Mesendoderm (in vitro differentiated cells): ENCODE data around the gene FAAH.

Experiments used
- DNase-seq: peaks from one replicate; pipeline ENCODE4 v3.0.0; 2013
- H2AK5ac ChIP-seq: 2 replicates; pipeline ENCODE4 v1.6.1; 2013; ENCODE audit warnings: low read length, inconsistent platforms
- H2BK120ac ChIP-seq: 2 replicates; pipeline ENCODE4 v1.6.1; 2013; ENCODE audit warnings: low read depth, mild to moderate bottlenecking, low read length, moderate library complexity, mixed read lengths
- H2BK15ac ChIP-seq: replicated peaks from 2 replicates; pipeline ENCODE4 v1.6.1; 2013; ENCODE audit warnings: low read depth, mild to moderate bottlenecking, moderate library complexity
- H2BK5ac ChIP-seq: 2 replicates; pipeline ENCODE4 v1.6.1; 2013; ENCODE audit warnings: low read length, inconsistent platforms
- H3K18ac ChIP-seq: 2 replicates; pipeline ENCODE4 v1.6.1; 2013; ENCODE audit warnings: mild to moderate bottlenecking, low read length, mixed read lengths
- H3K23ac ChIP-seq: one replicate; pipeline ENCODE4 v1.6.1; 2013; ENCODE audit warnings: low read length
- H3K27ac ChIP-seq: 2 replicates; pipeline ENCODE4 v1.5.1; 2013; ENCODE audit warnings: low read depth, mild to moderate bottlenecking, inconsistent platforms, low read length, moderate library complexity
- H3K27me3 ChIP-seq: 2 replicates; pipeline ENCODE4 v1.6.1; 2013; ENCODE audit warnings: low read length, control low read depth, mild to moderate bottlenecking, inconsistent platforms; ENCODE audit not compliant: insufficient read depth, poor library complexity
- H3K36me3 ChIP-seq: 2 replicates; pipeline ENCODE4 v1.6.1; 2013; ENCODE audit warnings: low read length, inconsistent platforms; ENCODE audit not compliant: control insufficient read depth, insufficient read depth
- H3K4ac ChIP-seq: one replicate; pipeline ENCODE4 v1.6.1; 2013; ENCODE audit warnings: low read depth, mild to moderate bottlenecking, low read length, moderate library complexity
- H3K4me1 ChIP-seq: 2 replicates; pipeline ENCODE4 v1.6.1; 2013; ENCODE audit warnings: low read depth, low read length, inconsistent platforms; ENCODE audit not compliant: control insufficient read depth
- H3K4me2 ChIP-seq: 2 replicates; pipeline ENCODE4 v1.6.1; 2013; ENCODE audit warnings: low read length
- H3K4me3 ChIP-seq: 2 replicates; pipeline ENCODE4 v1.5.1; 2013; ENCODE audit warnings: mild to moderate bottlenecking, low read length
- H3K56ac ChIP-seq: one replicate; pipeline ENCODE4 v1.6.1; 2013; ENCODE audit warnings: low read length
- H3K79me1 ChIP-seq: 2 replicates; pipeline ENCODE4 v1.6.1; 2013; ENCODE audit warnings: low read length, inconsistent platforms
- H3K79me2 ChIP-seq: 2 replicates; pipeline ENCODE4 v1.6.1; 2013; ENCODE audit warnings: mild to moderate bottlenecking, low read length; ENCODE audit not compliant: control insufficient read depth, insufficient read depth
- H3K9ac ChIP-seq: 2 replicates; pipeline ENCODE4 v1.6.1; 2013; ENCODE audit warnings: low read length, inconsistent platforms
- H4K5ac ChIP-seq: one replicate; pipeline ENCODE4 v1.6.1; 2013; ENCODE audit warnings: low read length
- H4K8ac ChIP-seq: one replicate; pipeline ENCODE4 v1.6.1; 2013; ENCODE audit warnings: low read depth, mild to moderate bottlenecking, control low read depth, low read length, moderate library complexity
- WGBS: extraction: QIAGEN DNeasy Blood & Tissue Kit; methylation state at CpG from one replicate; pipeline ENCODE4 v1.1.7; 2013; ENCODE audit warnings: low lambda C conversion rate, missing lambda C conversion rate; ENCODE audit not compliant: insufficient coverage; ENCODE audit errors: extremely low coverage; 5-methylcytosine and 5-hydroxymethylcytosine counted together

Gene FAAH

DNA sequence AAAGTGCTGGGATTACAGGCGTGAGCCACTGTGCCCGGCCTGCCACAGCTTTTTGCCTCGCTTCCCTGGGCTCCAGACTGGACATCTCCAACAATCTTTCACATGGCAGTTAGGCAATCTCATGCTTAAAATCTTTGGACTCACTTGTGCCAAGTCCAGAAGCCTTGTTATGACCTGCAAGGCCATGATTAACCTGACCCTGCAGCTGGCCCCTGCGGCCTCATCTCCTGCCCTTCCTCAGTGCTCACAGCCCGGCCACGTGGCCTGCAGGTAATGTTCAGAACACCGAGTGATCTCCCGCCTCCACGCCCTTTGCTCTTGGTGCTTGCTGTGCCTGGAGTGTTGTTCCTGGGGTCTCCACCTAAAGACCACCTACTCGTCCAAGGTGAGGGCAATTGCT is 24.9 kb downstream of the FAAH start:
- H2AK5ac ChIP-seq, result no peak overlapping the region
- H2BK120ac ChIP-seq, result no peak overlapping the region
- H3K23ac ChIP-seq, result no peak overlapping the region
- no peak overlapping the region for H3K4me2 ChIP-seq
- H2BK5ac ChIP-seq, result no peak overlapping the region
- H3K27me3 ChIP-seq, result no peaks in the 10 kb centered on the region
- no peak overlapping the region for H3K9ac ChIP-seq
- H3K27ac ChIP-seq, result no peak overlapping the region
- H3K56ac ChIP-seq, result no peak overlapping the region
- no peaks in the 10 kb centered on the region for H3K79me1 ChIP-seq
- no peak for DNase-seq
- H3K18ac ChIP-seq, result no peak overlapping the region
- no peaks in the 10 kb centered on the region for H3K36me3 ChIP-seq
- no CpG with 5 or more reads among the region's 10 CpGs for WGBS
- no peak overlapping the region for H4K5ac ChIP-seq
- H3K4me1 ChIP-seq, result no peaks in the 10 kb centered on the region
- no peak overlapping the region for H4K8ac ChIP-seq
- H2BK15ac ChIP-seq, result no peak overlapping the region
- H3K4me3 ChIP-seq, result no peak overlapping the region
- H3K4ac ChIP-seq, result no peak overlapping the region
- no peaks in the 10 kb centered on the region for H3K79me2 ChIP-seq

DNA sequence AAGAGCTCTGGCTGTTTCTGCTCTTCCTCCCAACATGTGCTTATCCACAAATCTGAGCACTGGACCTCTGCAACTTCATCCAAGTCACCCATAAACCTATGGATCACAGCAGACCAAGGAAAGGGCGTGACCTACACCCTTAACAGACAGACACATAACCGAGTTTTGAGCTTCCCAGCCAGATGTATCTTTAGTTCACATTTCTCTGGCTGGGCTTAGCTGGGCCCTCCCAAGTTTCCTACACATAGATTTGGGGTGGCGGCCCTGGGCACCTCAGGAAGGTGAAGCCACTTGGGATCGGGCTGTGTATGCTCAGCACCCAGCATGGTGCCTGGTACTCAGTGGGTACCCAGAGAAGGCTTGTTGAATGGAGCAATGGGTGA is 26.4 kb downstream of the FAAH start:
- H3K27ac ChIP-seq, result no peak overlapping the region
- WGBS, result no CpG with 5 or more reads among the region's 4 CpGs

DNA sequence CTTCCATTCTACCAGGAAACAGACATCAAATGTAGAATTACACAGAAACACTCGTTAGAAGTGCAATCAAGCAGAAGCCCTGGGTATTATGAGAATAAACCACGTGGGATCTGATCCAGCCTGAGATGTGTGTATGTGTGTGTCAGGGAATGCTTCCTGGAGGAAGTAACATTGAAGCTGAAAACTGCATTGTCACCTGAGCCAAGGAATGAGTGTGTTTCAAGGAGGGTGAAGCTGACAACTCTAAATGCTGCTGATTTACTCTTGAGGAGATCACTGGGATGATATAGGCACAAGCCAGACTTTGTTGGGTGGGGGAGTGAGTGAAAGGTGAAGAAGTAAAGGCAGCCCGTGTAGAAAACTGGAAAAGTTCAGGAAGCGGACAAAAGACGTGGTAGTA is 27.6 kb downstream of the FAAH start:
- H2BK15ac ChIP-seq, result no peak overlapping the region
- H2BK120ac ChIP-seq, result no peak overlapping the region
- no peak overlapping the region for H3K4ac ChIP-seq
- no peaks in the 10 kb centered on the region for H3K4me1 ChIP-seq
- H3K23ac ChIP-seq, result no peak overlapping the region
- H2AK5ac ChIP-seq, result no peak overlapping the region
- DNase-seq, result no peak
- H3K18ac ChIP-seq, result no peak overlapping the region
- no CpG with 5 or more reads among the region's 5 CpGs for WGBS
- no peak overlapping the region for H3K9ac ChIP-seq
- no peak overlapping the region for H3K4me2 ChIP-seq
- H3K27ac ChIP-seq, result no peak overlapping the region
- H4K8ac ChIP-seq, result no peak overlapping the region
- H2BK5ac ChIP-seq, result no peak overlapping the region
- H3K79me1 ChIP-seq, result no peaks in the 10 kb centered on the region
- H3K27me3 ChIP-seq, result no peaks in the 10 kb centered on the region
- H4K5ac ChIP-seq, result no peak overlapping the region
- H3K4me3 ChIP-seq, result no peak overlapping the region
- no peaks in the 10 kb centered on the region for H3K36me3 ChIP-seq
- H3K79me2 ChIP-seq, result no peaks in the 10 kb centered on the region
- no peak overlapping the region for H3K56ac ChIP-seq

More for the DNA sequence above, 26.4 kb downstream of the FAAH start:
- Histone ChIP-seq H3K4me1 (no peaks in the 10 kb centered on the region), H3K36me3 (no peaks in the 10 kb centered on the region), H3K56ac (no peak overlapping the region), H3K79me2 (no peaks in the 10 kb centered on the region), H4K5ac (no peak overlapping the region), H3K27me3 (no peaks in the 10 kb centered on the region), H3K4me2 (no peak overlapping the region), H2BK120ac (no peak overlapping the region), H3K4ac (no peak overlapping the region), H3K9ac (no peak overlapping the region), H3K23ac (no peak overlapping the region), H3K18ac (no peak overlapping the region), H2BK5ac (no peak overlapping the region), H2BK15ac (no peak overlapping the region), H4K8ac (no peak overlapping the region), H3K4me3 (no peak overlapping the region), H2AK5ac (no peak overlapping the region), H3K79me1 (no peaks in the 10 kb centered on the region)
- DNase-seq, result no peak

DNA sequence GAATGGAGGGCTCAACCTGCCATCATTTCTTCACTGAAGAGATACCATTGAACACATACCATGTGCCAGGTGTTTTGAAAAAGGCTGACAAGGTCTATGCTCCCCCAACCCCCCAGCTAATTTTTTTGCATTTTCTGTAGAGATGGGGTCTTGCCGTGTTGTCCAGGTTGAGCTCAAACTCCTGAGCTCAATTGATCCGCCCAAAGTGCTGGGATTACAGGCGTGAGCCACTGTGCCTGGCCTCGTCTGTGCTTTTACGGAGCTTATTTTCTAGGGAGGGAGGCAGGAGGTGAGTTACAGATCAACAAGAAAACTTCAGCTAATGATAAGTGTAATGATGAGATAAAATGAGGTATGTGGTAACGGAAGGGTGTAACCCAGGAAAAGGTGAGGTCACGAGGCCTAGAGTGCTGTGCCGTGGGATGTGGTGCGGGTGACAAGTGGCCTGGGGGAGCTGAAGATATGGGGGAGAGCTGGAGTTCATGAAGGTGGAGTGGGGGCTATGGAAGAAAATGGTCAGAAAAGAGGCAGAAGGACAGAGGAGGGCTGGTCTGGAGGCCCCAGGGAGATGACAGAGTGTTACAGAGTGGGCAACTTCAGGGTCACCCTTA is 28.2 kb downstream of the FAAH start:
- WGBS, result no CpG with 5 or more reads among the region's 9 CpGs
- no peak overlapping the region for H2AK5ac ChIP-seq
- H3K4me1 ChIP-seq, result no peaks in the 10 kb centered on the region
- no peaks in the 10 kb centered on the region for H3K79me2 ChIP-seq
- no peak overlapping the region for H2BK15ac ChIP-seq
- no peak overlapping the region for H3K56ac ChIP-seq
- no peaks in the 10 kb centered on the region for H3K79me1 ChIP-seq
- no peak overlapping the region for H3K27ac ChIP-seq
- H3K4ac ChIP-seq, result no peak overlapping the region
- DNase-seq, result no peak
- H3K9ac ChIP-seq, result no peak overlapping the region
- H2BK5ac ChIP-seq, result no peak overlapping the region
- no peak overlapping the region for H3K23ac ChIP-seq
- no peak overlapping the region for H3K4me2 ChIP-seq
- H3K36me3 ChIP-seq, result no peaks in the 10 kb centered on the region
- no peak overlapping the region for H4K8ac ChIP-seq
- H2BK120ac ChIP-seq, result no peak overlapping the region
- H3K4me3 ChIP-seq, result no peak overlapping the region
- no peak overlapping the region for H3K18ac ChIP-seq
- no peak overlapping the region for H4K5ac ChIP-seq
- H3K27me3 ChIP-seq, result no peaks in the 10 kb centered on the region

DNA sequence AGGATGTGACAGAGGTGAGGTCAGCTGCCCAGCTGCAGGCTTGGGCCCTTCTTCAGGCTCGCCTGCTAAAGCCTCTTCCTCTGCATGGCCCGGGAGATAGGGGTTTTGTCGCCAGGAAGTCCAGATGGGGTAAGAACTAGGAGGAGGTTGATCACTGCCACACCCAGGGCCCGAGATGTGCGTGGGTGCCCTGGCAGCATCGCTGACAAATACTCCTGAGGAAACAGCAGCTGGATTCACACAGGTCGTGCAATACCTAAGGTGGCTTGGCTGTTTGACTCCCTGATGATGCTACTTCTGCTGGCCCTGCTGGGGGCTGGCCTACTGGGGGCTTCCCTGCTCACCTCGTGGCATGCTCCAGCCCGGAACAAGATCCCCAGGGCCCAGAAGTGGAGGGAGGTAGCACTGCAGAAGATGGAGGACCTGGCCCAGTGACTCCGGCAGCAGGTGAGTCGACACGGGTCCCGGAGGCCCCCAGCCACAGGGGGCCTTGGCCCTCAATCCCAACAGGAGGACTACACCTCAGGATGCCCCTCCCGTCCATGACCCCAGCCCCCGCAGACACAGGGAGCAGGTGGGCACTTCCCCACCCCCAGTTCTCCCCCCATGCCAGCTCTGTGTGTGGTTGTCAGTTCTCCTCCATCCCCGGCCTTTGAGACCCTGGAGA is 29.6 kb downstream of the FAAH start:
- no peak overlapping the region for H3K18ac ChIP-seq
- no peak overlapping the region for H2BK5ac ChIP-seq
- no peak overlapping the region for H3K56ac ChIP-seq
- H3K27me3 ChIP-seq, result no peaks in the 10 kb centered on the region
- H3K4me1 ChIP-seq, result no peaks in the 10 kb centered on the region
- H3K4me3 ChIP-seq, result no peak overlapping the region
- no peak overlapping the region for H3K23ac ChIP-seq
- H3K9ac ChIP-seq, result no peak overlapping the region
- no peaks in the 10 kb centered on the region for H3K79me2 ChIP-seq
- H2BK120ac ChIP-seq, result no peak overlapping the region
- no peak overlapping the region for H2BK15ac ChIP-seq
- no peak overlapping the region for H4K8ac ChIP-seq
- H3K36me3 ChIP-seq, result no peaks in the 10 kb centered on the region
- no peak overlapping the region for H4K5ac ChIP-seq
- no peak for DNase-seq
- no peak overlapping the region for H3K4ac ChIP-seq
- no peaks in the 10 kb centered on the region for H3K79me1 ChIP-seq
- H3K27ac ChIP-seq, result no peak overlapping the region
- H3K4me2 ChIP-seq, result no peak overlapping the region
- no CpG with 5 or more reads among the region's 16 CpGs for WGBS
- H2AK5ac ChIP-seq, result no peak overlapping the region

DNA sequence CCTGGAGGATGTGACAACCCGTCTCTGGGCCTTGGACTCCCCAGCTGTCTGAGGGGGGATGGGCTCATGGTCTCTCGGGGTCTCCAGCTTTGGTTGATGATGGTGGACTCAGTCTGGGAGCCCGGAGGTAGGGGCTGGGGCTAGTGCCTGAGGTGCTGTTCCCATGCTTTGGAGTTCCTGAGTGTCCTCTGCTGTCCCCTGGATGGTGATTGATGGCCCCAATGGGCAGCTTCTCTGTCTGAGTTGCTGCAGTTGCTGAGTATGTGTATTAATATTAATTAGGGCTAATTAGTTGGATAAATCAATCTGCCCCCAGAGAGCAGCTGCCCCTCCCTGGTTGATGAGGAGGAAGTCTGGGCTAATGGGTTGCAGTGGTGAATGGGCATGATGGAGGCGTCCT is 30.6 kb downstream of the FAAH start:
- Histone ChIP-seq H3K18ac (no peak overlapping the region), H3K4me1 (no peaks in the 10 kb centered on the region), H2BK5ac (no peak overlapping the region), H3K27me3 (no peaks in the 10 kb centered on the region), H2BK15ac (no peak overlapping the region), H3K27ac (no peak overlapping the region), H3K4me2 (no peak overlapping the region), H3K36me3 (no peaks in the 10 kb centered on the region), H4K8ac (no peak overlapping the region), H2AK5ac (no peak overlapping the region), H3K56ac (no peak overlapping the region), H3K4me3 (no peak overlapping the region), H3K79me2 (no peaks in the 10 kb centered on the region), H3K23ac (no peak overlapping the region), H3K4ac (no peak overlapping the region), H3K9ac (no peak overlapping the region), H2BK120ac (no peak overlapping the region), H4K5ac (no peak overlapping the region), H3K79me1 (no peaks in the 10 kb centered on the region)
- no CpG with 5 or more reads among the region's 4 CpGs for WGBS
- no peak for DNase-seq
